NB4 (cell line): ENCODE measurements around the gene LIPA.
A peak's percentile ranks its signal among the peaks of the same experiment; 100 is the strongest.

ENCODE experiments used
- DNase-seq: peaks from one replicate; pipeline ENCODE4 v3.0.0; 2010; ENCODE audit warnings: low read depth
- H3K4me3 ChIP-seq: one replicate; pipeline ENCODE4 v1.5.1; 2011; ENCODE audit warnings: mild to moderate bottlenecking, low read depth, low read length, moderate library complexity
- CTCF ChIP-seq: IDR thresholded peaks from one replicate; pipeline ENCODE4 v1.5.1; 2012; ENCODE audit warnings: low read depth, low read length
- MAX ChIP-seq: IDR thresholded peaks from 2 replicates; pipeline ENCODE4 v1.6.1; 2011; ENCODE audit warnings: low read depth, low read length
- MYC ChIP-seq: IDR thresholded peaks from 2 replicates; pipeline ENCODE4 v1.6.1; 2011; ENCODE audit warnings: low read depth, low read length
- POLR2A ChIP-seq: IDR thresholded peaks from 2 replicates; pipeline ENCODE4 v1.6.1; 2011; ENCODE audit warnings: mild to moderate bottlenecking; ENCODE audit not compliant: insufficient read length; ENCODE audit errors: extremely low read depth

LIPA gene

GRCh38 chr10:89245802-89246201 is 5.8 kb downstream of the LIPA start:
- DNase-seq = no peak
- no peak for TF ChIP-seq CTCF
- no peak for TF ChIP-seq POLR2A
- no peak for TF ChIP-seq MAX
- no peak for TF ChIP-seq MYC
- no peak overlapping the region for H3K4me3 ChIP-seq

- TF ChIP-seq MAX (no peak), CTCF (no peak), POLR2A (no peak), MYC (no peak)
- H3K4me3 ChIP-seq = no peak overlapping the region
- DNase-seq = peak; percentile 49
Measured at GRCh38 chr10:89242840-89243568, 8.6 kb downstream of the LIPA start.

GRCh38 chr10:89242345-89242684 is 9.3 kb downstream of the LIPA start:
- DNase-seq = no peak
- no peak for TF ChIP-seq CTCF
- TF ChIP-seq MAX = no peak
- TF ChIP-seq MYC = no peak
- no peak for TF ChIP-seq POLR2A
- no peak overlapping the region for H3K4me3 ChIP-seq

GRCh38 chr10:89241486-89242344 is 9.9 kb downstream of the LIPA start:
- DNase-seq = peak; percentile 22
- no peak for TF ChIP-seq MAX
- TF ChIP-seq MYC = no peak
- no peak for TF ChIP-seq CTCF

GRCh38 chr10:89241026-89241425 is 10.5 kb downstream of the LIPA start:
- H3K4me3 ChIP-seq = no peak overlapping the region
- no peak for DNase-seq
- TF ChIP-seq CTCF (no peak), MAX (no peak), MYC (no peak), POLR2A (no peak)

More at GRCh38 chr10:89241486-89242344, 9.9 kb downstream of the LIPA start:
- H3K4me3 ChIP-seq = no peak overlapping the region
